ENCODE measurements around the gene SYNDIG1.

DNA sequence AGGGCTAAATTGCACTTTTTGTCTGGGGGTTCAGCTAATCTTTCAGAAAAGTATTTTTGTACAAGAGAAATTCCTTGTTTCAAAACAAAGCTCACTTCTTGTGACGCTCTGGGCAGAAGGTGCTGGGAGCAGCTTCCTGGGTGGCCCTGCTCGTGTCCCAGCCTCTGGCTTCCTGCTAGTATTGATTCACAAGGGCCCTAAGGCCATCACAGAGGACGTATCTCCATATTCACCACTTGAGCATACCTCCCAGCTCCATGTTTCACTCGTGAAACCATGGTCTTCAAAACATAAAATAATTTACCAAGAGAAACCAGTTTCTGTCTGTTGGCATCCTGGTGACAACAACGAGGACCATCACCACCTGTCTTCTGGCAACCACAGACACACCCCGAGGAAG is 49.1 kb downstream of the SYNDIG1 start:
- TF ChIP-seq, protein P1, sequence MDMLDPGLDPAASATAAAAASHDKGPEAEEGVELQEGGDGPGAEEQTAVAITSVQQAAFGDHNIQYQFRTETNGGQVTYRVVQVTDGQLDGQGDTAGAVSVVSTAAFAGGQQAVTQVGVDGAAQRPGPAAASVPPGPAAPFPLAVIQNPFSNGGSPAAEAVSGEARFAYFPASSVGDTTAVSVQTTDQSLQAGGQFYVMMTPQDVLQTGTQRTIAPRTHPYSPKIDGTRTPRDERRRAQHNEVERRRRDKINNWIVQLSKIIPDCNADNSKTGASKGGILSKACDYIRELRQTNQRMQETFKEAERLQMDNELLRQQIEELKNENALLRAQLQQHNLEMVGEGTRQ (IDR thresholded peaks at IDR 0.05) = no peak
- TF ChIP-seq, protein P2, sequence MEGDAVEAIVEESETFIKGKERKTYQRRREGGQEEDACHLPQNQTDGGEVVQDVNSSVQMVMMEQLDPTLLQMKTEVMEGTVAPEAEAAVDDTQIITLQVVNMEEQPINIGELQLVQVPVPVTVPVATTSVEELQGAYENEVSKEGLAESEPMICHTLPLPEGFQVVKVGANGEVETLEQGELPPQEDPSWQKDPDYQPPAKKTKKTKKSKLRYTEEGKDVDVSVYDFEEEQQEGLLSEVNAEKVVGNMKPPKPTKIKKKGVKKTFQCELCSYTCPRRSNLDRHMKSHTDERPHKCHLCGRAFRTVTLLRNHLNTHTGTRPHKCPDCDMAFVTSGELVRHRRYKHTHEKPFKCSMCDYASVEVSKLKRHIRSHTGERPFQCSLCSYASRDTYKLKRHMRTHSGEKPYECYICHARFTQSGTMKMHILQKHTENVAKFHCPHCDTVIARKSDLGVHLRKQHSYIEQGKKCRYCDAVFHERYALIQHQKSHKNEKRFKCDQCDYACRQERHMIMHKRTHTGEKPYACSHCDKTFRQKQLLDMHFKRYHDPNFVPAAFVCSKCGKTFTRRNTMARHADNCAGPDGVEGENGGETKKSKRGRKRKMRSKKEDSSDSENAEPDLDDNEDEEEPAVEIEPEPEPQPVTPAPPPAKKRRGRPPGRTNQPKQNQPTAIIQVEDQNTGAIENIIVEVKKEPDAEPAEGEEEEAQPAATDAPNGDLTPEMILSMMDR (IDR thresholded peaks at IDR 0.05) = no peak
- TF ChIP-seq POLR2A (IDR thresholded peaks at IDR 0.05; ENCODE audit: low read length) (no peak), CHD2 (IDR thresholded peaks at IDR 0.05; ENCODE audit: low read length, partially characterized antibody) (no peak), MYC (IDR thresholded peaks at IDR 0.05; ENCODE audit: borderline replicate concordance, low read length) (no peak), MAZ (IDR thresholded peaks at IDR 0.05; ENCODE audit: borderline replicate concordance, low read depth, low read length) (no peak), CHD4 (IDR thresholded peaks at IDR 0.05; ENCODE audit: borderline replicate concordance) (no peak), TP53 (CRISPR knock-in tag; IDR thresholded peaks at IDR 0.05) (no peak), RFX5 (IDR thresholded peaks at IDR 0.05) (no peak), JUNB (IDR thresholded peaks at IDR 0.05) (no peak), SMC3 (IDR thresholded peaks at IDR 0.05) (no peak), CEBPB (IDR thresholded peaks at IDR 0.05) (no peak)
- TF ChIP-seq, protein P3, sequence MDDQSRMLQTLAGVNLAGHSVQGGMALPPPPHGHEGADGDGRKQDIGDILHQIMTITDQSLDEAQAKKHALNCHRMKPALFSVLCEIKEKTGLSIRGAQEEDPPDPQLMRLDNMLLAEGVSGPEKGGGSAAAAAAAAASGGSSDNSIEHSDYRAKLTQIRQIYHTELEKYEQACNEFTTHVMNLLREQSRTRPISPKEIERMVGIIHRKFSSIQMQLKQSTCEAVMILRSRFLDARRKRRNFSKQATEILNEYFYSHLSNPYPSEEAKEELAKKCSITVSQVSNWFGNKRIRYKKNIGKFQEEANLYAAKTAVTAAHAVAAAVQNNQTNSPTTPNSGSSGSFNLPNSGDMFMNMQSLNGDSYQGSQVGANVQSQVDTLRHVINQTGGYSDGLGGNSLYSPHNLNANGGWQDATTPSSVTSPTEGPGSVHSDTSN (IDR thresholded peaks at IDR 0.05) = no peak
